H1 (cell line): ENCODE results near the gene SPAM1. TPM values are rescaled to one million over a fixed set of nuclear protein-coding genes. Genes with fewer than 3 reads are reported as not detected.

Source experiments
- BACH1 ChIP-seq: IDR thresholded peaks from 2 replicates; pipeline ENCODE4 v1.6.1; 2012; ENCODE audit warnings: low read length, improper control_type of control experiment
- polyA plus RNA-seq, 7 experiments: library from polyadenylated mRNA; depleted of rRNA in 3 of 7; stranded (reverse) in 5 of 7; unstranded in 2 of 7; fragments of >200 nt in 5 of 7; fragments of 200-250 nt in 2 of 7; gene quantifications; 1 replicate in 5 of 7; 2 replicates in 1 of 7; 4 replicates in 1 of 7; pipeline versions ENCODE4 v1.2.1 to v1.2.3, GENCODE V29; 2011 to 2013; ENCODE audit warnings: missing spikeins in 2 of 7, mixed read lengths in 2 of 7
- total RNA-seq: library from RNA; stranded (reverse); fragmentation: NEBNext Ultra II Directional; extraction: Animal tissue kit (Norgen Biotek cat#: 25700); gene quantifications from 2 replicates; pipeline ENCODE4 v1.2.1, GENCODE V29; 2021
- TF ChIP-seq, protein P1 (sequence below): fragments of 300-600 bp; sonication (generic); IDR thresholded peaks from 2 replicates; pipeline ENCODE4 v1.7.1; 2012; ENCODE audit warnings: low read length, moderate library complexity, mild to moderate bottlenecking, inconsistent platforms; ENCODE audit not compliant: insufficient replicate concordance

Gene SPAM1
- total and polyA plus RNA-seq, 2 of the 8 experiments (the other 6 are each of a cell fraction or from before 2014, with no cell fraction given) = not detected

DNA sequence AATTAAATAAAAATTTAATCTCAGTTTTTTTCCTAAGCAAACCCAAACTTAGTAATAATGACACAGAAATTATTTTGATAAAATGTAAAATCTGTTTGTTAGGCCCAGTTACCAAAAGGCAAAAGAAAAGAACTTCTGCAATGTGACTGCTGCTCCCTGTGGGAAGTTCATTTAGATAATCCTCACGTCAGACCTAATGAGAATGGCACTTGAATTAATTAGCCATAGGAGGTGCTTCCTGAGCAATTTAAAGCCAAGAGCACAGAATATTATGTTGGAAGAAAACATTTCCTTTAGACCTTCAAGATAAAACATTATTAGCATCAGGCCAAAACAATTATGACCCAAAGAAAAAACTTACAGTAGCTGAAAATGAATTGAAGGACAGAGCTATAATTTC is 19.4 kb downstream of the SPAM1 start (continued):
- TF ChIP-seq, protein P1, sequence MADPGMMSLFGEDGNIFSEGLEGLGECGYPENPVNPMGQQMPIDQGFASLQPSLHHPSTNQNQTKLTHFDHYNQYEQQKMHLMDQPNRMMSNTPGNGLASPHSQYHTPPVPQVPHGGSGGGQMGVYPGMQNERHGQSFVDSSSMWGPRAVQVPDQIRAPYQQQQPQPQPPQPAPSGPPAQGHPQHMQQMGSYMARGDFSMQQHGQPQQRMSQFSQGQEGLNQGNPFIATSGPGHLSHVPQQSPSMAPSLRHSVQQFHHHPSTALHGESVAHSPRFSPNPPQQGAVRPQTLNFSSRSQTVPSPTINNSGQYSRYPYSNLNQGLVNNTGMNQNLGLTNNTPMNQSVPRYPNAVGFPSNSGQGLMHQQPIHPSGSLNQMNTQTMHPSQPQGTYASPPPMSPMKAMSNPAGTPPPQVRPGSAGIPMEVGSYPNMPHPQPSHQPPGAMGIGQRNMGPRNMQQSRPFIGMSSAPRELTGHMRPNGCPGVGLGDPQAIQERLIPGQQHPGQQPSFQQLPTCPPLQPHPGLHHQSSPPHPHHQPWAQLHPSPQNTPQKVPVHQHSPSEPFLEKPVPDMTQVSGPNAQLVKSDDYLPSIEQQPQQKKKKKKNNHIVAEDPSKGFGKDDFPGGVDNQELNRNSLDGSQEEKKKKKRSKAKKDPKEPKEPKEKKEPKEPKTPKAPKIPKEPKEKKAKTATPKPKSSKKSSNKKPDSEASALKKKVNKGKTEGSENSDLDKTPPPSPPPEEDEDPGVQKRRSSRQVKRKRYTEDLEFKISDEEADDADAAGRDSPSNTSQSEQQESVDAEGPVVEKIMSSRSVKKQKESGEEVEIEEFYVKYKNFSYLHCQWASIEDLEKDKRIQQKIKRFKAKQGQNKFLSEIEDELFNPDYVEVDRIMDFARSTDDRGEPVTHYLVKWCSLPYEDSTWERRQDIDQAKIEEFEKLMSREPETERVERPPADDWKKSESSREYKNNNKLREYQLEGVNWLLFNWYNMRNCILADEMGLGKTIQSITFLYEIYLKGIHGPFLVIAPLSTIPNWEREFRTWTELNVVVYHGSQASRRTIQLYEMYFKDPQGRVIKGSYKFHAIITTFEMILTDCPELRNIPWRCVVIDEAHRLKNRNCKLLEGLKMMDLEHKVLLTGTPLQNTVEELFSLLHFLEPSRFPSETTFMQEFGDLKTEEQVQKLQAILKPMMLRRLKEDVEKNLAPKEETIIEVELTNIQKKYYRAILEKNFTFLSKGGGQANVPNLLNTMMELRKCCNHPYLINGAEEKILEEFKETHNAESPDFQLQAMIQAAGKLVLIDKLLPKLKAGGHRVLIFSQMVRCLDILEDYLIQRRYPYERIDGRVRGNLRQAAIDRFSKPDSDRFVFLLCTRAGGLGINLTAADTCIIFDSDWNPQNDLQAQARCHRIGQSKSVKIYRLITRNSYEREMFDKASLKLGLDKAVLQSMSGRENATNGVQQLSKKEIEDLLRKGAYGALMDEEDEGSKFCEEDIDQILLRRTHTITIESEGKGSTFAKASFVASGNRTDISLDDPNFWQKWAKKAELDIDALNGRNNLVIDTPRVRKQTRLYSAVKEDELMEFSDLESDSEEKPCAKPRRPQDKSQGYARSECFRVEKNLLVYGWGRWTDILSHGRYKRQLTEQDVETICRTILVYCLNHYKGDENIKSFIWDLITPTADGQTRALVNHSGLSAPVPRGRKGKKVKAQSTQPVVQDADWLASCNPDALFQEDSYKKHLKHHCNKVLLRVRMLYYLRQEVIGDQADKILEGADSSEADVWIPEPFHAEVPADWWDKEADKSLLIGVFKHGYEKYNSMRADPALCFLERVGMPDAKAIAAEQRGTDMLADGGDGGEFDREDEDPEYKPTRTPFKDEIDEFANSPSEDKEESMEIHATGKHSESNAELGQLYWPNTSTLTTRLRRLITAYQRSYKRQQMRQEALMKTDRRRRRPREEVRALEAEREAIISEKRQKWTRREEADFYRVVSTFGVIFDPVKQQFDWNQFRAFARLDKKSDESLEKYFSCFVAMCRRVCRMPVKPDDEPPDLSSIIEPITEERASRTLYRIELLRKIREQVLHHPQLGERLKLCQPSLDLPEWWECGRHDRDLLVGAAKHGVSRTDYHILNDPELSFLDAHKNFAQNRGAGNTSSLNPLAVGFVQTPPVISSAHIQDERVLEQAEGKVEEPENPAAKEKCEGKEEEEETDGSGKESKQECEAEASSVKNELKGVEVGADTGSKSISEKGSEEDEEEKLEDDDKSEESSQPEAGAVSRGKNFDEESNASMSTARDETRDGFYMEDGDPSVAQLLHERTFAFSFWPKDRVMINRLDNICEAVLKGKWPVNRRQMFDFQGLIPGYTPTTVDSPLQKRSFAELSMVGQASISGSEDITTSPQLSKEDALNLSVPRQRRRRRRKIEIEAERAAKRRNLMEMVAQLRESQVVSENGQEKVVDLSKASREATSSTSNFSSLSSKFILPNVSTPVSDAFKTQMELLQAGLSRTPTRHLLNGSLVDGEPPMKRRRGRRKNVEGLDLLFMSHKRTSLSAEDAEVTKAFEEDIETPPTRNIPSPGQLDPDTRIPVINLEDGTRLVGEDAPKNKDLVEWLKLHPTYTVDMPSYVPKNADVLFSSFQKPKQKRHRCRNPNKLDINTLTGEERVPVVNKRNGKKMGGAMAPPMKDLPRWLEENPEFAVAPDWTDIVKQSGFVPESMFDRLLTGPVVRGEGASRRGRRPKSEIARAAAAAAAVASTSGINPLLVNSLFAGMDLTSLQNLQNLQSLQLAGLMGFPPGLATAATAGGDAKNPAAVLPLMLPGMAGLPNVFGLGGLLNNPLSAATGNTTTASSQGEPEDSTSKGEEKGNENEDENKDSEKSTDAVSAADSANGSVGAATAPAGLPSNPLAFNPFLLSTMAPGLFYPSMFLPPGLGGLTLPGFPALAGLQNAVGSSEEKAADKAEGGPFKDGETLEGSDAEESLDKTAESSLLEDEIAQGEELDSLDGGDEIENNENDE = no peak
- TF ChIP-seq BACH1 = no peak
- TF ChIP-seq, all 59 proteins: peak for 0
